A673 (cell line): ENCODE results near the gene EMC1. TPM values are rescaled to one million over a fixed set of nuclear protein-coding genes. Genes with fewer than 3 reads are reported as not detected.

Experiments used
- BruUV-seq: library from RNA; stranded (reverse); fragments of 400-500 nt; replicated peaks from 2 replicates; lab custom pipeline; 2021; lab: Mats Ljungman, UMichigan
- CTCF ChIA-PET: fragments of 300-600 bp; sonication (Branson Sonifier 250); formaldehyde crosslinking; loops from one replicate; lab custom pipeline; 2022; ENCODE audit warnings: antibody characterized with exemption; lab: Charles Lee
- POLR2A ChIA-PET: fragments of 300-600 bp; sonication (Branson Sonifier 250); formaldehyde crosslinking; loops from one replicate; lab custom pipeline; 2022; ENCODE audit warnings: antibody characterized with exemption; ENCODE audit not compliant: low non-redundant PET; lab: Charles Lee
- DNase-seq: peaks from one replicate; pipeline ENCODE4 v3.0.0-alpha.2; 2015; ENCODE audit warnings: low spot score
- H3K27ac ChIP-seq: fragments of 200-600 bp; sonication (generic); 2 replicates; pipeline ENCODE4 v1.5.1; 2016; ENCODE audit warnings: mixed run types, low read depth, mild to moderate bottlenecking, mixed read lengths, antibody characterized with exemption, low read length; ENCODE audit not compliant: poor library complexity, severe bottlenecking
- H3K27me3 ChIP-seq: fragments of 200-600 bp; sonication (generic); replicated peaks from 2 replicates; pipeline ENCODE4 v1.6.1; 2017; ENCODE audit warnings: mixed run types, low read depth, mild to moderate bottlenecking, mixed read lengths, antibody characterized with exemption, low read length; ENCODE audit not compliant: insufficient read depth, poor library complexity
- H3K36me3 ChIP-seq: fragments of 200-600 bp; sonication (generic); 2 replicates; pipeline ENCODE4 v1.6.1; 2016; ENCODE audit warnings: mixed run types, mild to moderate bottlenecking, mixed read lengths, antibody characterized with exemption, low read length; ENCODE audit not compliant: insufficient read depth, poor library complexity, severe bottlenecking
- H3K4me1 ChIP-seq: fragments of 200-600 bp; sonication (generic); 2 replicates; pipeline ENCODE4 v1.6.1; 2017; ENCODE audit warnings: mixed run types, mild to moderate bottlenecking, mixed read lengths, antibody characterized with exemption, low read length; ENCODE audit not compliant: insufficient read depth, poor library complexity, severe bottlenecking
- H3K4me3 ChIP-seq: fragments of 200-600 bp; sonication (generic); 2 replicates; pipeline ENCODE4 v1.5.1; 2016; ENCODE audit warnings: low read depth, mixed run types, mild to moderate bottlenecking, mixed read lengths, low read length; ENCODE audit not compliant: poor library complexity, severe bottlenecking
- H3K9me3 ChIP-seq: fragments of 200-600 bp; sonication (generic); 2 replicates; pipeline ENCODE4 v1.6.1; 2016; ENCODE audit warnings: mixed run types, low read depth, mild to moderate bottlenecking, mixed read lengths, antibody characterized with exemption, low read length; ENCODE audit not compliant: poor library complexity, severe bottlenecking
- EZH2 ChIP-seq: fragments of 200-600 bp; sonication (generic); IDR thresholded peaks from 2 replicates; pipeline ENCODE4 v1.6.1; 2017; ENCODE audit warnings: borderline replicate concordance, low read depth, mild to moderate bottlenecking, mixed read lengths, antibody characterized with exemption, low read length; ENCODE audit not compliant: poor library complexity, severe bottlenecking
- intact Hi-C: fragments of 100-400 bp; cut with micrococcal nuclease; formaldehyde crosslinking; loops from one replicate; pipeline ENCODE4 v1.10.0; 2022; ENCODE audit not compliant: unreplicated experiment
- total RNA-seq: library from RNA; stranded (reverse); gene quantifications from 2 replicates; pipeline ENCODE4 v1.2.3, GENCODE V29; 2021
- TF ChIP-seq, protein P1 (sequence below): fragments of 300-800, 200-600 bp; sonication (generic); conservative IDR thresholded peaks from 2 replicates; pipeline ENCODE4 v1.5.1; 2017; ENCODE audit warnings: low read depth, mild to moderate bottlenecking, antibody characterized with exemption, low read length, moderate library complexity, mixed read lengths

EMC1 gene
- total RNA-seq, 1 experiment from 2014 or later, result 84.3 TPM

- no peaks in the 10 kb centered on the region for H3K9me3 ChIP-seq
- peak; percentile 97 for DNase-seq
- peak within 1 kb of the TSS; percentile 98 for H3K4me3 ChIP-seq
- ChIA-PET CTCF (no interaction called here), POLR2A (interaction anchor here (0.6 kb wide), 1 partner anchor 256 kb away, joined by 3 read pairs; no protein-coding TSS in a partner anchor)
- intact Hi-C loops, result no loop called here
- H3K27ac ChIP-seq, result peak within 1 kb of the TSS; percentile 97
- TF ChIP-seq, protein P1, sequence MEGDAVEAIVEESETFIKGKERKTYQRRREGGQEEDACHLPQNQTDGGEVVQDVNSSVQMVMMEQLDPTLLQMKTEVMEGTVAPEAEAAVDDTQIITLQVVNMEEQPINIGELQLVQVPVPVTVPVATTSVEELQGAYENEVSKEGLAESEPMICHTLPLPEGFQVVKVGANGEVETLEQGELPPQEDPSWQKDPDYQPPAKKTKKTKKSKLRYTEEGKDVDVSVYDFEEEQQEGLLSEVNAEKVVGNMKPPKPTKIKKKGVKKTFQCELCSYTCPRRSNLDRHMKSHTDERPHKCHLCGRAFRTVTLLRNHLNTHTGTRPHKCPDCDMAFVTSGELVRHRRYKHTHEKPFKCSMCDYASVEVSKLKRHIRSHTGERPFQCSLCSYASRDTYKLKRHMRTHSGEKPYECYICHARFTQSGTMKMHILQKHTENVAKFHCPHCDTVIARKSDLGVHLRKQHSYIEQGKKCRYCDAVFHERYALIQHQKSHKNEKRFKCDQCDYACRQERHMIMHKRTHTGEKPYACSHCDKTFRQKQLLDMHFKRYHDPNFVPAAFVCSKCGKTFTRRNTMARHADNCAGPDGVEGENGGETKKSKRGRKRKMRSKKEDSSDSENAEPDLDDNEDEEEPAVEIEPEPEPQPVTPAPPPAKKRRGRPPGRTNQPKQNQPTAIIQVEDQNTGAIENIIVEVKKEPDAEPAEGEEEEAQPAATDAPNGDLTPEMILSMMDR, result no peak
- TF ChIP-seq EZH2, result no peak
- H3K4me1 ChIP-seq, result peaks cover 19% of the 10 kb centered on the region
- H3K27me3 ChIP-seq, result no peaks in the 10 kb centered on the region
- H3K36me3 ChIP-seq, result peaks cover 25% of the 10 kb centered on the region
- BruUV-seq, result no TSS peak
These were observed 41.1 kb downstream of the EMC1 start, which contains the start of gene UBR4 for GRCh38 chr1:19209990-19210771. Gene UBR4, minus strand, starts transcription at chr1:19210266. Its CDS starts 18 bp downstream, at chr1:19210248.

DNA sequence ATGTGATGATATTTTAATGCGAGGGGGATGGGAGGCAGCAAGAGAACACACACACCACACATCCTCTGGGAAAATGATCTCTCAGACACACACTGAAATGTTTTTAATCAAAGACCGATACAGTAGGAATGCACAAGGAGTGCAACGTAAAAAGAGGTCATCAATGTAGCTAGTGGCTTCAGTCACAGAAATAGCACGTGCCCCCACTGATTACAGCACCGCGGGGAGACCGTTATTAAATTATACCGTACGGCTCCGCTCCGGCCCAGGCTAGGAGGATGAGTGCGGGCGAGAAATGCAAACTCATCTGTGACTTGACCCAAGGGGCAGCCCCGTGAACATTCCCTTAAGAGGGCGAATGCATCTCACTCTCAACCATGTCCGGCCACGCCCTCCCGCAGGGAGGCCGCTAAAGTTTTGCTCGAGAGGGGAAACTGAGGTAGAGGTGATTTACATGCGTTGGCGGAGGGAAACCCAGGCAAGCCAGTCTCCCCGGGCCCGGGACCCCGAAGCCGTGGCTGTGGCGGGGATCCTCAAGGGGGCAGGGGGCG, 41.8 kb downstream of the EMC1 start:
- Histone ChIP-seq H3K4me1 (peaks cover 26% of the 10 kb centered on the region), H3K36me3 (peaks cover 22% of the 10 kb centered on the region), H3K27me3 (no peaks in the 10 kb centered on the region), H3K9me3 (no peaks in the 10 kb centered on the region), H3K27ac (peak overlapping the region; percentile 97), H3K4me3 (peak overlapping the region; percentile 98)
- intact Hi-C loops, result no loop called here
- no TSS peak for BruUV-seq
- ChIA-PET POLR2A (no interaction called here), CTCF (no interaction called here)
- TF ChIP-seq EZH2, result no peak
- TF ChIP-seq, protein P1, result no peak
- DNase-seq, result peak; percentile 37

- Histone ChIP-seq H3K4me3 (peak overlapping the region; percentile 98), H3K4me1 (peaks cover 28% of the 10 kb centered on the region), H3K9me3 (no peaks in the 10 kb centered on the region), H3K36me3 (peaks cover 15% of the 10 kb centered on the region), H3K27ac (peak overlapping the region; percentile 97), H3K27me3 (no peaks in the 10 kb centered on the region)
- intact Hi-C loops, result no loop called here
- CTCF ChIA-PET, result no interaction called here
- POLR2A ChIA-PET, result no interaction called here
- DNase-seq, result no peak
- TF ChIP-seq, protein P1, result no peak
- no peak for TF ChIP-seq EZH2
- BruUV-seq, result TSS peak; percentile 36
These were observed 42.5 kb downstream of the EMC1 start for GRCh38 chr1:19208710-19209438.
